ENCODE results near the gene DLAT. TPM values are rescaled to one million over a fixed set of nuclear protein-coding genes. Genes with fewer than 3 reads are reported as not detected.

The DLAT gene
- total and polyA plus RNA-seq, 2 experiments from 2014 or later: 31.8 to 66.5 TPM

DNA sequence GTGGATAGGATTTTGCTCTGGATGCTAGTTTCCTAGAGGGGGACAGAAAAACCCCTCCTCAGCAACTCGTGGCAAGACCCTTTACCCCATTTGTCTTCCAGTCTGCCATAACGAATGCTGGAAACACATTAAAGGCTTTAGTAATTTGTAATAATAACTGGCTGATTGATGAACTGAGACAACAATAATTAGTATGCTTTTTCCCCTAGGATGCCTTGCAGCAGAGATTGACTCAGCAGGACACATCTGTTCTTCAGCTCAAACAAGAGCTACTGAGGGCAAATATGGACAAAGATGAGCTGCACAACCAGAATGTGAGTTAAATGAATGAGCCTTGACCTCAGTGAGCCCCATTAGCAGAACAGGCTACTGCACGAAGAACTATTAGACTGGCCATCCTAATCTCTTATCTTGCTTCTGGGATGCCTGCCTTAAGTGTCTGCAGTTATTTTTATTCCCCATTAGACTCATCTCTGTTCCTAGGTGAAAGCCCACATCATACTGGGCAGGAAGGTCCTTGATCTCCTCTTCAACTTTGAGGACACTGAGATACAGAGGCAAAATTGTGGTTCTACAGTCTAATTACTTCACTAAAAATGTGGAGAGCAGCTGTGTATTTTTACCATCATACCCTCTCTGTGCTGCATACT, 32.9 kb upstream of the DLAT start:
- Histone ChIP-seq H3K9me2 (ENCODE audit: insufficient read depth) (no peaks in the 10 kb centered on the region), H3K4me3 (no peak overlapping the region), H3K79me2 (replicated peaks; ENCODE audit: insufficient read depth) (no peaks in the 10 kb centered on the region), H4K20me1 (replicated peaks; ENCODE audit: insufficient read depth) (no peaks in the 10 kb centered on the region), H3K27ac (ENCODE audit: low read depth) (no peak overlapping the region; the same call in 1 of the 2 replicates), H3K27me3 (ENCODE audit: insufficient read depth) (no peaks in the 10 kb centered on the region), H3F3A (replicated peaks; ENCODE audit: low read depth) (peaks cover 4% of the 10 kb centered on the region; the same call in 1 of the 2 replicates), H2AFZ (no peak overlapping the region), H3K4me1 (ENCODE audit: insufficient read depth) (no peaks in the 10 kb centered on the region), H3K36me3 (ENCODE audit: insufficient read depth) (peaks cover 37% of the 10 kb centered on the region), H3K4me2 (no peak overlapping the region)
- no peak for ATAC-seq
- Mint-ChIP-seq H3K4me1 (no peaks in the 10 kb centered on the region), H3K27ac (no peak overlapping the region), H3K27me3 (ENCODE audit: insufficient read depth, low read depth, poor library complexity) (peaks cover 2% of the 10 kb centered on the region), H3K4me3 (no peak overlapping the region), H3K36me3 (ENCODE audit: low read depth) (peaks cover 33% of the 10 kb centered on the region; the same call in 2 of the 3 replicates), H3K9me3 (no peaks in the 10 kb centered on the region)
- TF ChIP-seq EZH2 (IDR thresholded peaks at IDR 0.05; ENCODE audit: low read depth, unreplicated experiment) (no peak), ZNF331 (CRISPR knock-in tag; IDR thresholded peaks at IDR 0.05; ENCODE audit: low read depth) (no peak), EZH2phosphoT487 (IDR thresholded peaks at IDR 0.05; ENCODE audit: unreplicated experiment) (no peak), NANOG (IDR thresholded peaks at IDR 0.05; ENCODE audit: borderline replicate concordance) (no peak), ZNF114 (CRISPR knock-in tag; IDR thresholded peaks at IDR 0.05) (no peak), JUNB (IDR thresholded peaks at IDR 0.05; ENCODE audit: unreplicated experiment) (no peak)
- TF ChIP-seq, protein P1, sequence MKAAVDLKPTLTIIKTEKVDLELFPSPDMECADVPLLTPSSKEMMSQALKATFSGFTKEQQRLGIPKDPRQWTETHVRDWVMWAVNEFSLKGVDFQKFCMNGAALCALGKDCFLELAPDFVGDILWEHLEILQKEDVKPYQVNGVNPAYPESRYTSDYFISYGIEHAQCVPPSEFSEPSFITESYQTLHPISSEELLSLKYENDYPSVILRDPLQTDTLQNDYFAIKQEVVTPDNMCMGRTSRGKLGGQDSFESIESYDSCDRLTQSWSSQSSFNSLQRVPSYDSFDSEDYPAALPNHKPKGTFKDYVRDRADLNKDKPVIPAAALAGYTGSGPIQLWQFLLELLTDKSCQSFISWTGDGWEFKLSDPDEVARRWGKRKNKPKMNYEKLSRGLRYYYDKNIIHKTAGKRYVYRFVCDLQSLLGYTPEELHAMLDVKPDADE (IDR thresholded peaks at IDR 0.05): no peak
- TF ChIP-seq, protein P2, sequence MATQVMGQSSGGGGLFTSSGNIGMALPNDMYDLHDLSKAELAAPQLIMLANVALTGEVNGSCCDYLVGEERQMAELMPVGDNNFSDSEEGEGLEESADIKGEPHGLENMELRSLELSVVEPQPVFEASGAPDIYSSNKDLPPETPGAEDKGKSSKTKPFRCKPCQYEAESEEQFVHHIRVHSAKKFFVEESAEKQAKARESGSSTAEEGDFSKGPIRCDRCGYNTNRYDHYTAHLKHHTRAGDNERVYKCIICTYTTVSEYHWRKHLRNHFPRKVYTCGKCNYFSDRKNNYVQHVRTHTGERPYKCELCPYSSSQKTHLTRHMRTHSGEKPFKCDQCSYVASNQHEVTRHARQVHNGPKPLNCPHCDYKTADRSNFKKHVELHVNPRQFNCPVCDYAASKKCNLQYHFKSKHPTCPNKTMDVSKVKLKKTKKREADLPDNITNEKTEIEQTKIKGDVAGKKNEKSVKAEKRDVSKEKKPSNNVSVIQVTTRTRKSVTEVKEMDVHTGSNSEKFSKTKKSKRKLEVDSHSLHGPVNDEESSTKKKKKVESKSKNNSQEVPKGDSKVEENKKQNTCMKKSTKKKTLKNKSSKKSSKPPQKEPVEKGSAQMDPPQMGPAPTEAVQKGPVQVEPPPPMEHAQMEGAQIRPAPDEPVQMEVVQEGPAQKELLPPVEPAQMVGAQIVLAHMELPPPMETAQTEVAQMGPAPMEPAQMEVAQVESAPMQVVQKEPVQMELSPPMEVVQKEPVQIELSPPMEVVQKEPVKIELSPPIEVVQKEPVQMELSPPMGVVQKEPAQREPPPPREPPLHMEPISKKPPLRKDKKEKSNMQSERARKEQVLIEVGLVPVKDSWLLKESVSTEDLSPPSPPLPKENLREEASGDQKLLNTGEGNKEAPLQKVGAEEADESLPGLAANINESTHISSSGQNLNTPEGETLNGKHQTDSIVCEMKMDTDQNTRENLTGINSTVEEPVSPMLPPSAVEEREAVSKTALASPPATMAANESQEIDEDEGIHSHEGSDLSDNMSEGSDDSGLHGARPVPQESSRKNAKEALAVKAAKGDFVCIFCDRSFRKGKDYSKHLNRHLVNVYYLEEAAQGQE (IDR thresholded peaks at IDR 0.05; ENCODE audit: unreplicated experiment): no peak
- TF ChIP-seq, protein P3, sequence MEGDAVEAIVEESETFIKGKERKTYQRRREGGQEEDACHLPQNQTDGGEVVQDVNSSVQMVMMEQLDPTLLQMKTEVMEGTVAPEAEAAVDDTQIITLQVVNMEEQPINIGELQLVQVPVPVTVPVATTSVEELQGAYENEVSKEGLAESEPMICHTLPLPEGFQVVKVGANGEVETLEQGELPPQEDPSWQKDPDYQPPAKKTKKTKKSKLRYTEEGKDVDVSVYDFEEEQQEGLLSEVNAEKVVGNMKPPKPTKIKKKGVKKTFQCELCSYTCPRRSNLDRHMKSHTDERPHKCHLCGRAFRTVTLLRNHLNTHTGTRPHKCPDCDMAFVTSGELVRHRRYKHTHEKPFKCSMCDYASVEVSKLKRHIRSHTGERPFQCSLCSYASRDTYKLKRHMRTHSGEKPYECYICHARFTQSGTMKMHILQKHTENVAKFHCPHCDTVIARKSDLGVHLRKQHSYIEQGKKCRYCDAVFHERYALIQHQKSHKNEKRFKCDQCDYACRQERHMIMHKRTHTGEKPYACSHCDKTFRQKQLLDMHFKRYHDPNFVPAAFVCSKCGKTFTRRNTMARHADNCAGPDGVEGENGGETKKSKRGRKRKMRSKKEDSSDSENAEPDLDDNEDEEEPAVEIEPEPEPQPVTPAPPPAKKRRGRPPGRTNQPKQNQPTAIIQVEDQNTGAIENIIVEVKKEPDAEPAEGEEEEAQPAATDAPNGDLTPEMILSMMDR (conservative IDR thresholded peaks at IDR 0.05; ENCODE audit: low read depth in 2 of 2): no peak
- TF ChIP-seq, protein P4, sequence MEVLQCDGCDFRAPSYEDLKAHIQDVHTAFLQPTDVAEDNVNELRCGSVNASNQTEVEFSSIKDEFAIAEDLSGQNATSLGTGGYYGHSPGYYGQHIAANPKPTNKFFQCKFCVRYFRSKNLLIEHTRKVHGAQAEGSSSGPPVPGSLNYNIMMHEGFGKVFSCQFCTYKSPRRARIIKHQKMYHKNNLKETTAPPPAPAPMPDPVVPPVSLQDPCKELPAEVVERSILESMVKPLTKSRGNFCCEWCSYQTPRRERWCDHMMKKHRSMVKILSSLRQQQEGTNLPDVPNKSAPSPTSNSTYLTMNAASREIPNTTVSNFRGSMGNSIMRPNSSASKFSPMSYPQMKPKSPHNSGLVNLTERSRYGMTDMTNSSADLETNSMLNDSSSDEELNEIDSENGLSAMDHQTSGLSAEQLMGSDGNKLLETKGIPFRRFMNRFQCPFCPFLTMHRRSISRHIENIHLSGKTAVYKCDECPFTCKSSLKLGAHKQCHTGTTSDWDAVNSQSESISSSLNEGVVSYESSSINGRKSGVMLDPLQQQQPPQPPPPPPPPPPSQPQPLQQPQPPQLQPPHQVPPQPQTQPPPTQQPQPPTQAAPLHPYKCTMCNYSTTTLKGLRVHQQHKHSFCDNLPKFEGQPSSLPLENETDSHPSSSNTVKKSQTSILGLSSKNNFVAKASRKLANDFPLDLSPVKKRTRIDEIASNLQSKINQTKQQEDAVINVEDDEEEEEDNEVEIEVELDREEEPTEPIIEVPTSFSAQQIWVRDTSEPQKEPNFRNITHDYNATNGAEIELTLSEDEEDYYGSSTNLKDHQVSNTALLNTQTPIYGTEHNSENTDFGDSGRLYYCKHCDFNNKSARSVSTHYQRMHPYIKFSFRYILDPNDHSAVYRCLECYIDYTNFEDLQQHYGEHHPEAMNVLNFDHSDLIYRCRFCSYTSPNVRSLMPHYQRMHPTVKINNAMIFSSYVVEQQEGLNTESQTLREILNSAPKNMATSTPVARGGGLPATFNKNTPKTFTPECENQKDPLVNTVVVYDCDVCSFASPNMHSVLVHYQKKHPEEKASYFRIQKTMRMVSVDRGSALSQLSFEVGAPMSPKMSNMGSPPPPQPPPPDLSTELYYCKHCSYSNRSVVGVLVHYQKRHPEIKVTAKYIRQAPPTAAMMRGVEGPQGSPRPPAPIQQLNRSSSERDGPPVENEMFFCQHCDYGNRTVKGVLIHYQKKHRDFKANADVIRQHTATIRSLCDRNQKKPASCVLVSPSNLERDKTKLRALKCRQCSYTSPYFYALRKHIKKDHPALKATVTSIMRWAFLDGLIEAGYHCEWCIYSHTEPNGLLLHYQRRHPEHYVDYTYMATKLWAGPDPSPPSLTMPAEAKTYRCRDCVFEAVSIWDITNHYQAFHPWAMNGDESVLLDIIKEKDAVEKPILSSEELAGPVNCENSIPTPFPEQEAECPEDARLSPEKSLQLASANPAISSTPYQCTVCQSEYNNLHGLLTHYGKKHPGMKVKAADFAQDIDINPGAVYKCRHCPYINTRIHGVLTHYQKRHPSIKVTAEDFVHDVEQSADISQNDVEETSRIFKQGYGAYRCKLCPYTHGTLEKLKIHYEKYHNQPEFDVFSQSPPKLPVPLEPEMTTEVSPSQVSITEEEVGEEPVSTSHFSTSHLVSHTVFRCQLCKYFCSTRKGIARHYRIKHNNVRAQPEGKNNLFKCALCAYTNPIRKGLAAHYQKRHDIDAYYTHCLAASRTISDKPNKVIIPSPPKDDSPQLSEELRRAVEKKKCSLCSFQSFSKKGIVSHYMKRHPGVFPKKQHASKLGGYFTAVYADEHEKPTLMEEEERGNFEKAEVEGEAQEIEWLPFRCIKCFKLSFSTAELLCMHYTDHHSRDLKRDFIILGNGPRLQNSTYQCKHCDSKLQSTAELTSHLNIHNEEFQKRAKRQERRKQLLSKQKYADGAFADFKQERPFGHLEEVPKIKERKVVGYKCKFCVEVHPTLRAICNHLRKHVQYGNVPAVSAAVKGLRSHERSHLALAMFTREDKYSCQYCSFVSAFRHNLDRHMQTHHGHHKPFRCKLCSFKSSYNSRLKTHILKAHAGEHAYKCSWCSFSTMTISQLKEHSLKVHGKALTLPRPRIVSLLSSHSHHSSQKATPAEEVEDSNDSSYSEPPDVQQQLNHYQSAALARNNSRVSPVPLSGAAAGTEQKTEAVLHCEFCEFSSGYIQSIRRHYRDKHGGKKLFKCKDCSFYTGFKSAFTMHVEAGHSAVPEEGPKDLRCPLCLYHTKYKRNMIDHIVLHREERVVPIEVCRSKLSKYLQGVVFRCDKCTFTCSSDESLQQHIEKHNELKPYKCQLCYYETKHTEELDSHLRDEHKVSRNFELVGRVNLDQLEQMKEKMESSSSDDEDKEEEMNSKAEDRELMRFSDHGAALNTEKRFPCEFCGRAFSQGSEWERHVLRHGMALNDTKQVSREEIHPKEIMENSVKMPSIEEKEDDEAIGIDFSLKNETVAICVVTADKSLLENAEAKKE (CRISPR knock-in tag; IDR thresholded peaks at IDR 0.05): no peak
- DNase-seq (ENCODE audit: low spot score): no peak
